HG03354 (cell line): ENCODE results near the gene NPEPPS.

ENCODE experiments used
- ATAC-seq: cut with Tn5 transposase; IDR thresholded peaks from one replicate; pipeline ENCODE4 v1.9.1; 2021; ENCODE audit warnings: mild to moderate bottlenecking; ENCODE audit not compliant: unreplicated experiment, poor library complexity, severe bottlenecking

NPEPPS gene

DNA sequence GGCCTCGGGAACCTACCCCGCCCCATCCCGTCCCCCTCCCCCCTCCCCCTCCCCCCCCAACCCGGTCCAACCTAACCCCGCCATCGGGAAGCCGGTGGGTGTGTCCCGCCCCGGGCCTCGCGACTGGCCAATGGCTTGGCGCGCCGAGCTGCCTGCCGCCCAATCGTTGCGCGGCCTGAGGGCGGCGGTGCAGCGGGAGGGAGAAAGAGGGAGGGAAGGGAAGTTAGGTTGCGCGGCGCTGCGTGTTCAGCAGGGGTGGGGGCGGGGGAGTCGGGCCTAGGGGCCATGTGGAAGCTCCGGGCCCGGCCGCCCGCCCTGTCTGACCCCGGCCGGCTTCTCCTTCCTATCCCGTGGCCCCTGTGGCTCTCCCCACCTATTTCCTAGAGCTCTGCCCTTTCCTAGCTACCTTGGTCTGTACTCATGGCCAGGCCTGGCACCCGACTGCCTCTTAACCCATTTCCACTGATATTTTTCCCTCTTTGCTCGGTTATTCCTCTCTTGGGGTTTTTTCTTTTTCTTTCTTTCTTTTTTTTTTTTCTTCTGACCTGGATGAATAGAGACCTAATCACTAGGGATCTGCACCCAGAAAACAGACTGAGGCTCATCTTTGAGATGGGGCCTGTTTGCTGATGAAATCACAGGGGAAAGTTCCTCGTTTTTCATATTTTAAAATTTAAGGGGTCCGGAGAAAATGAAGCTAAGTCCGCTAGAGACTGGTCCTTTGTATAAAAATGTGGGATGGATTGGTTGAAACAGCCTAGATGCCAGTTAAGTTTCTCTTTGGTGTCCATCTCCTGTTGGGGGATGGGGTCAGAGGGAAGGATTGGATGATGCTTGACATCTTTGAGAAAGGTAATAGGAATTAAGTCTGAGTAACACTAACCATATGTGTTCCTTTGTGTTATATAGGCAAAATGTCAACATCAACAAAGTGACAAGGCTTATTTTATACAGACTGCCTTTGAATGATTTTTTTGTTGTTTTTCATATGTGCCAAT lies 119.9 kb downstream of the NPEPPS start:
- no peak for ATAC-seq

DNA sequence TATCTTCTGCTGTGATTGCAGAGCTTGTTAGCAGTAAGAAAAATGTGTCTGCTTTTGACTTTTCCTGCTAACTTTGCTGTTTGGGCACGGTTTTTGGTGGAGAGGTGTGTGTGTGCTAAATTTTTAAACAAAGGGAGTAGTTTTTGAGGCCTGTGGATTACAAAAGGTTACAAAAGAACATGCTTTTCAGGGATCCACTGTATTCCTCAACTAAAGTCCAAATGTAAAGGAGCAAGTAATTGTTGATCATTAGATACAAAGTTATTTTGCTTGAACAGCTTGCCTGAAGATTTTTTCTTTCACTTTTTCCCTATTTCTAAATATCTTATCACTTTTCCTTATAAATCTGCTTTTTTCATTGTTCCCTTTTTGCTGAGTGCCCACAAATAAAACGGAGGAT lies 120.8 kb downstream of the NPEPPS start:
- no peak for ATAC-seq

GRCh38 chr17:47652570-47652969 lies 121.7 kb downstream of the NPEPPS start:
- ATAC-seq, result no peak

DNA sequence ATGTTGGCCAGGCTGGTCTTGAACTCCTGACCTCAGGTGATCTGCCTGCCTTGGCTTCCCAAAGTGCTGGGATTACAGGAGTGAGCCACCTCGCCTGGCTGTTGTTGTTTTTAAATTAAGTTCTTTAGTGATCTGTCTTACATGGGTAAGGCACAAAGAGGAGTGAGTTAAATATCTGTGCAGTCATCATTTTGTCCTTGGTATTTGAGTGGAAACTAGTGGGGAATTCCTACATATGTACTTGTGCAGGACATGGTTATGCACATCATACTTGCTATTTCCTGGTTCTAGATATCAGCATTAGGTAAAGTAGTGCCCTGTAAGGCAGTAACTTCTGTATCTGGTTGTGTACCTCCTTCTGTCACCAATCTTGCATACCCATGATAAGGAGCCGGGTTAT lies 122.5 kb downstream of the NPEPPS start:
- ATAC-seq, result no peak

- no peak for ATAC-seq
These were observed 124.1 kb downstream of the NPEPPS start for GRCh38 chr17:47654991-47655390.

DNA sequence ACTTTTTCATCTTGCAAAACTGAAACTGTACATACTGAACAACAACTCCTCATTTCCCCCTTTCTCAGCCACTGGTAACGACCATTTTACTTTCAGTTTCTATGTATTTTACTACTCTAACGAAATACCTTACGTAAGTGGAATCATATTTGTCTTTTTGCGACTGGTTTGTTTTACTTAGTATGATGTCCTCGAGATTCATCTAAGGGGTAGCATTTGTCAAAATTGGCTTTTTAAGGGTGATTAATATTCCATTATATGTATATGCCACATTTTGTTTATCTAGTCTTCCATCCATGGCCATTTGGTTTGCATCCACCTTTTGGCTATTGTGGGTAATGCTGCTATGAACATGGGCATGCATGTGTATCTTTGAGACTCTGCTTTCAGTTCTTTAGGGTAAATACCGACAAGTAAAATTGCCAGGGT lies 129.2 kb downstream of the NPEPPS start:
- ATAC-seq, result peak; percentile 77

DNA sequence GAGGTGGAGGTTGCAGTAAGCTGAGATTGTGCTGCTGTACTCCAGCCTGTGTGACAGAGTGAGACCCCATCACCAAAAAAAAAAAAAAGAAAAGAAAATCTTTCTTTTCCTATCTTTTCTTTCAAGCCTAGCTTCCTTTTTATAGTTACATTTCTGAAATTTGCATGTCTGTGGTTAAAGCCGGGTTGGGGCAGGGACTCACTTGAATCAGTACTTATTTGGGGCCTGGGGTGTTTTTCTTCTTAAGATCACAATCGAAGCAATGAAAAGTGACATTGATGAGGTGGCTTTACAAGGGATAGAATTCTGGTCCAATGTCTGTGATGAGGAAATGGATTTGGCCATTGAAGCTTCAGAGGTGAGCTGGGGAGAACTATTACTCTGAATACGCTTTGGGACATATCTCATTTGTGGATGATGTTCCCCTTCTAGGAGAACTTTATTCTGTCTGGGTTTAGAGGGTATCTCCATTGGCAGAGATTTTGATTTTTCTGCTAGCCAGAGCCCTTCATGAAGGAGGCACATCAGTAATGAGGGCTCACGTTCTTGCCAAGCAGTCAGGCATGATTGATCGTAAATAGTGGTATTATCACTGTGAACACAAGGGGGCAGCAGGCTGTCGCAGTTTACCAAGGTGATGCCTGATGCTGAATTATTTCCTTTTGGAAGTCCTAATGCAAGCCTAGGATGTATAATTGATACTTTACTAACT lies 133.2 kb downstream of the NPEPPS start:
- no peak for ATAC-seq

GRCh38 chr17:47664624-47664941 lies 133.7 kb downstream of the NPEPPS start:
- ATAC-seq, result no peak

GRCh38 chr17:47665655-47666054 lies 134.7 kb downstream of the NPEPPS start:
- ATAC-seq, result no peak

DNA sequence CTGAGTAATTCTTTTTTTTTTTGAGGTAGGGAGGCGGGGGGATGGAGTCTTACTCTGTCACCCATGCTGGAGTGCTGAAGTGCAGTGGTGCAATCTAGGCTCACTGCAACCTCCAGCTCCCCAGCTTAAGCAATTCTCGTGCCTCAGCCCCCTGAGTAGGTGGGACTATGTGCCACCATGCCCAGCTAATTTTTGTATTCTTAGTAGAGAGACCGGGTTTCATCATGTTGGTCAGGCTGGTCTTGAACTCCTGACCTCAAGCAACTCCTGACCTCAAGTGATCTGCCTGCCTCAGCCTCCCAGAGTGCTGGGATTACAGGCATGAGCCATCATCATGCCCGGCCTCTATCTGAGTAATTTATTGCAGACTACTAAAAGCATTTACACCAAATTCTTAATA lies 138.2 kb downstream of the NPEPPS start:
- no peak for ATAC-seq

- ATAC-seq, result no peak
These were observed 139.2 kb downstream of the NPEPPS start for GRCh38 chr17:47670064-47670463.
